DOHH2 (cell line): ENCODE results near the gene TBR1.

Experiments used
- H3F3A ChIP-seq: fragments of 200-600 bp; sonication (generic), shearing (Covaris generic); 2 replicates; pipeline ENCODE4 v1.6.0; 2016; ENCODE audit warnings: antibody characterized with exemption, mild to moderate bottlenecking; ENCODE audit not compliant: control insufficient read depth, insufficient read depth
- H3K27ac ChIP-seq: fragments of 200-600 bp; sonication (generic); 2 replicates; pipeline ENCODE4 v1.5.1; 2014; ENCODE audit warnings: low read depth, mild to moderate bottlenecking, low read length, moderate library complexity
- H3K27me3 ChIP-seq: fragments of 200-600 bp; sonication (generic); 2 replicates; pipeline ENCODE4 v1.6.1; 2014; ENCODE audit warnings: mild to moderate bottlenecking, low read length, mixed read lengths; ENCODE audit not compliant: control insufficient read depth
- H3K36me3 ChIP-seq: fragments of 200-600 bp; sonication (generic); 2 replicates; pipeline ENCODE4 v1.6.1; 2014; ENCODE audit warnings: mild to moderate bottlenecking, low read length, moderate library complexity, mixed read lengths; ENCODE audit not compliant: control insufficient read depth
- H3K4me1 ChIP-seq: fragments of 200-600 bp; sonication (generic); 2 replicates; pipeline ENCODE4 v1.6.1; 2014; ENCODE audit warnings: mild to moderate bottlenecking, low read length, mixed read lengths; ENCODE audit not compliant: control insufficient read depth
- H3K4me2 ChIP-seq: fragments of 200-600 bp; sonication (generic); 2 replicates; pipeline ENCODE4 v1.6.0; 2014; ENCODE audit warnings: mild to moderate bottlenecking, low read length, moderate library complexity
- H3K4me3 ChIP-seq: fragments of 200-600 bp; sonication (generic); 2 replicates; pipeline ENCODE4 v1.5.1; 2014; ENCODE audit warnings: mild to moderate bottlenecking, low read length, mixed read lengths
- H3K79me2 ChIP-seq: fragments of 200-600 bp; sonication (generic); 2 replicates; pipeline ENCODE4 v1.6.1; 2014; ENCODE audit warnings: mild to moderate bottlenecking, low read length, mixed read lengths; ENCODE audit not compliant: control insufficient read depth
- H3K9me2 ChIP-seq: fragments of 200-600 bp; sonication (generic); replicated peaks from 2 replicates; pipeline ENCODE4 v1.6.1; 2014; ENCODE audit warnings: mild to moderate bottlenecking, low read length, mixed read lengths; ENCODE audit not compliant: control insufficient read depth
- H3K9me3 ChIP-seq: fragments of 200-600 bp; sonication (generic); 2 replicates; pipeline ENCODE4 v1.6.1; 2014; ENCODE audit warnings: antibody characterized with exemption, low read length, mixed read lengths; ENCODE audit not compliant: control insufficient read depth, insufficient read depth
- H4K20me1 ChIP-seq: fragments of 200-600 bp; sonication (generic); 2 replicates; pipeline ENCODE4 v1.6.0; 2014; ENCODE audit warnings: low read depth, mild to moderate bottlenecking, antibody characterized with exemption, low read length, moderate library complexity; ENCODE audit not compliant: control insufficient read depth, insufficient read depth
- CTCF ChIP-seq: fragments of 200-600 bp; sonication (generic); IDR thresholded peaks from one replicate; pipeline ENCODE4 v1.5.1; 2014; ENCODE audit warnings: antibody characterized with exemption, mild to moderate bottlenecking, low read depth, low read length; ENCODE audit not compliant: poor library complexity, severe bottlenecking
- EZH2phosphoT487 ChIP-seq: fragments of 200-600 bp; sonication (generic); IDR thresholded peaks from 2 replicates; pipeline ENCODE4 v1.6.1; 2017; ENCODE audit warnings: borderline replicate concordance, mild to moderate bottlenecking, antibody characterized with exemption, low read length, moderate library complexity, mixed read lengths

Gene TBR1

GRCh38 chr2:161379740-161380139 lies 36.4 kb upstream of the TBR1 start:
- Histone ChIP-seq H3K4me2 (no peak overlapping the region), H3K4me1 (peaks cover 8% of the 10 kb centered on the region), H3K27me3 (no peaks in the 10 kb centered on the region), H3K36me3 (peaks cover 16% of the 10 kb centered on the region), H3K9me2 (no peaks in the 10 kb centered on the region), H3K4me3 (no peak overlapping the region), H3F3A (no peaks in the 10 kb centered on the region), H3K27ac (no peak overlapping the region), H3K79me2 (no peaks in the 10 kb centered on the region), H3K9me3 (no peaks in the 10 kb centered on the region), H4K20me1 (no peaks in the 10 kb centered on the region)
- TF ChIP-seq EZH2phosphoT487 (no peak), CTCF (no peak)

GRCh38 chr2:161381546-161381945 lies 34.6 kb upstream of the TBR1 start:
- no peaks in the 10 kb centered on the region for H3K9me2 ChIP-seq
- peaks cover 17% of the 10 kb centered on the region for H3K4me1 ChIP-seq
- no peaks in the 10 kb centered on the region for H3K79me2 ChIP-seq
- no peaks in the 10 kb centered on the region for H3F3A ChIP-seq
- no peaks in the 10 kb centered on the region for H3K9me3 ChIP-seq
- H4K20me1 ChIP-seq: no peaks in the 10 kb centered on the region
- H3K27me3 ChIP-seq: no peaks in the 10 kb centered on the region
- H3K4me2 ChIP-seq: no peak overlapping the region
- H3K36me3 ChIP-seq: peaks cover 22% of the 10 kb centered on the region
- no peak overlapping the region for H3K4me3 ChIP-seq
- TF ChIP-seq CTCF: no peak
- TF ChIP-seq EZH2phosphoT487: no peak
- H3K27ac ChIP-seq: no peak overlapping the region

- no peak overlapping the region for H3K4me3 ChIP-seq
- H3K9me3 ChIP-seq: no peaks in the 10 kb centered on the region
- peaks cover 30% of the 10 kb centered on the region for H3K36me3 ChIP-seq
- H3K27me3 ChIP-seq: no peaks in the 10 kb centered on the region
- TF ChIP-seq CTCF (no peak), EZH2phosphoT487 (no peak)
- no peak overlapping the region for H3K27ac ChIP-seq
- H3F3A ChIP-seq: no peaks in the 10 kb centered on the region
- no peaks in the 10 kb centered on the region for H3K9me2 ChIP-seq
- H3K79me2 ChIP-seq: no peaks in the 10 kb centered on the region
- peaks cover 29% of the 10 kb centered on the region for H3K4me1 ChIP-seq
- H3K4me2 ChIP-seq: no peak overlapping the region
- no peaks in the 10 kb centered on the region for H4K20me1 ChIP-seq
Observed at GRCh38 chr2:161382747-161383146, 33.4 kb upstream of the TBR1 start.

- peaks cover 43% of the 10 kb centered on the region for H3K4me1 ChIP-seq
- no peaks in the 10 kb centered on the region for H3K9me3 ChIP-seq
- H3K27ac ChIP-seq: no peak overlapping the region
- TF ChIP-seq EZH2phosphoT487 (no peak), CTCF (no peak)
- no peaks in the 10 kb centered on the region for H3F3A ChIP-seq
- H3K79me2 ChIP-seq: no peaks in the 10 kb centered on the region
- H3K9me2 ChIP-seq: no peaks in the 10 kb centered on the region
- H3K27me3 ChIP-seq: no peaks in the 10 kb centered on the region
- peaks cover 39% of the 10 kb centered on the region for H3K36me3 ChIP-seq
- H3K4me2 ChIP-seq: no peak overlapping the region
- H4K20me1 ChIP-seq: no peaks in the 10 kb centered on the region
- no peak overlapping the region for H3K4me3 ChIP-seq
Observed at GRCh38 chr2:161384864-161385263, 31.2 kb upstream of the TBR1 start.
